ENCODE results near the gene CCDC149. TPM values are rescaled to one million over a fixed set of nuclear protein-coding genes. Genes with fewer than 3 reads are reported as not detected.

CCDC149 gene
- total RNA-seq, 1 experiment from 2014 or later, result 3.6 TPM

GRCh38 chr4:24783506-24783905, 129.3 kb downstream of the CCDC149 start:
- CTCF ChIA-PET, result no interaction called here
- in situ Hi-C loops (cut with HindIII; ENCODE audit: low pct_unique_long_range_greater_than_20kb, low sequenced_read_pairs) (no loop called here), intact Hi-C loops (cut with micrococcal nuclease; ENCODE audit: unreplicated experiment) (no loop called here)
- BruUV-seq (replicated peaks), result no TSS peak
- ATAC-seq, result no peak
- TF ChIP-seq POLR2AphosphoS5 (IDR thresholded peaks at IDR 0.05; ENCODE audit: low read depth, low read length) (no peak), SIN3A (IDR thresholded peaks at IDR 0.05; ENCODE audit: borderline replicate concordance, insufficient read depth, low read depth, low read length) (no peak), TCF7L2 (IDR thresholded peaks at IDR 0.05; ENCODE audit: low read depth, low read length) (no peak)
- TF ChIP-seq, protein P1, sequence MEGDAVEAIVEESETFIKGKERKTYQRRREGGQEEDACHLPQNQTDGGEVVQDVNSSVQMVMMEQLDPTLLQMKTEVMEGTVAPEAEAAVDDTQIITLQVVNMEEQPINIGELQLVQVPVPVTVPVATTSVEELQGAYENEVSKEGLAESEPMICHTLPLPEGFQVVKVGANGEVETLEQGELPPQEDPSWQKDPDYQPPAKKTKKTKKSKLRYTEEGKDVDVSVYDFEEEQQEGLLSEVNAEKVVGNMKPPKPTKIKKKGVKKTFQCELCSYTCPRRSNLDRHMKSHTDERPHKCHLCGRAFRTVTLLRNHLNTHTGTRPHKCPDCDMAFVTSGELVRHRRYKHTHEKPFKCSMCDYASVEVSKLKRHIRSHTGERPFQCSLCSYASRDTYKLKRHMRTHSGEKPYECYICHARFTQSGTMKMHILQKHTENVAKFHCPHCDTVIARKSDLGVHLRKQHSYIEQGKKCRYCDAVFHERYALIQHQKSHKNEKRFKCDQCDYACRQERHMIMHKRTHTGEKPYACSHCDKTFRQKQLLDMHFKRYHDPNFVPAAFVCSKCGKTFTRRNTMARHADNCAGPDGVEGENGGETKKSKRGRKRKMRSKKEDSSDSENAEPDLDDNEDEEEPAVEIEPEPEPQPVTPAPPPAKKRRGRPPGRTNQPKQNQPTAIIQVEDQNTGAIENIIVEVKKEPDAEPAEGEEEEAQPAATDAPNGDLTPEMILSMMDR (IDR thresholded peaks at IDR 0.05), result no peak
- TF ChIP-seq, protein P2, sequence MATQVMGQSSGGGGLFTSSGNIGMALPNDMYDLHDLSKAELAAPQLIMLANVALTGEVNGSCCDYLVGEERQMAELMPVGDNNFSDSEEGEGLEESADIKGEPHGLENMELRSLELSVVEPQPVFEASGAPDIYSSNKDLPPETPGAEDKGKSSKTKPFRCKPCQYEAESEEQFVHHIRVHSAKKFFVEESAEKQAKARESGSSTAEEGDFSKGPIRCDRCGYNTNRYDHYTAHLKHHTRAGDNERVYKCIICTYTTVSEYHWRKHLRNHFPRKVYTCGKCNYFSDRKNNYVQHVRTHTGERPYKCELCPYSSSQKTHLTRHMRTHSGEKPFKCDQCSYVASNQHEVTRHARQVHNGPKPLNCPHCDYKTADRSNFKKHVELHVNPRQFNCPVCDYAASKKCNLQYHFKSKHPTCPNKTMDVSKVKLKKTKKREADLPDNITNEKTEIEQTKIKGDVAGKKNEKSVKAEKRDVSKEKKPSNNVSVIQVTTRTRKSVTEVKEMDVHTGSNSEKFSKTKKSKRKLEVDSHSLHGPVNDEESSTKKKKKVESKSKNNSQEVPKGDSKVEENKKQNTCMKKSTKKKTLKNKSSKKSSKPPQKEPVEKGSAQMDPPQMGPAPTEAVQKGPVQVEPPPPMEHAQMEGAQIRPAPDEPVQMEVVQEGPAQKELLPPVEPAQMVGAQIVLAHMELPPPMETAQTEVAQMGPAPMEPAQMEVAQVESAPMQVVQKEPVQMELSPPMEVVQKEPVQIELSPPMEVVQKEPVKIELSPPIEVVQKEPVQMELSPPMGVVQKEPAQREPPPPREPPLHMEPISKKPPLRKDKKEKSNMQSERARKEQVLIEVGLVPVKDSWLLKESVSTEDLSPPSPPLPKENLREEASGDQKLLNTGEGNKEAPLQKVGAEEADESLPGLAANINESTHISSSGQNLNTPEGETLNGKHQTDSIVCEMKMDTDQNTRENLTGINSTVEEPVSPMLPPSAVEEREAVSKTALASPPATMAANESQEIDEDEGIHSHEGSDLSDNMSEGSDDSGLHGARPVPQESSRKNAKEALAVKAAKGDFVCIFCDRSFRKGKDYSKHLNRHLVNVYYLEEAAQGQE (IDR thresholded peaks at IDR 0.05; ENCODE audit: insufficient read depth in 1 of 2, low read depth in 2 of 2, low read length in 1 of 2), result no peak
- H3K27me3 ChIP-seq (ENCODE audit: control insufficient read depth, insufficient read depth, low read length), result no peaks in the 10 kb centered on the region
- no peak for DNase-seq (ENCODE audit: low read depth, low spot score)
- no peaks in the 10 kb centered on the region for H3K4me1 ChIP-seq (ENCODE audit: control insufficient read depth, insufficient read depth, low read length)
- no peaks in the 10 kb centered on the region for H3K36me3 ChIP-seq (ENCODE audit: control insufficient read depth, insufficient read depth, low read length)
- H3K9me3 ChIP-seq (ENCODE audit: control insufficient read depth, insufficient read depth, low read depth, low read length), result no peaks in the 10 kb centered on the region
- no peak overlapping the region for H3K27ac ChIP-seq (ENCODE audit: low read length)
- H3K4me3 ChIP-seq (ENCODE audit: low read depth in 2 of 2, low read length in 2 of 2), result no peak overlapping the region
- POLR2A ChIA-PET, result no interaction called here

DNA sequence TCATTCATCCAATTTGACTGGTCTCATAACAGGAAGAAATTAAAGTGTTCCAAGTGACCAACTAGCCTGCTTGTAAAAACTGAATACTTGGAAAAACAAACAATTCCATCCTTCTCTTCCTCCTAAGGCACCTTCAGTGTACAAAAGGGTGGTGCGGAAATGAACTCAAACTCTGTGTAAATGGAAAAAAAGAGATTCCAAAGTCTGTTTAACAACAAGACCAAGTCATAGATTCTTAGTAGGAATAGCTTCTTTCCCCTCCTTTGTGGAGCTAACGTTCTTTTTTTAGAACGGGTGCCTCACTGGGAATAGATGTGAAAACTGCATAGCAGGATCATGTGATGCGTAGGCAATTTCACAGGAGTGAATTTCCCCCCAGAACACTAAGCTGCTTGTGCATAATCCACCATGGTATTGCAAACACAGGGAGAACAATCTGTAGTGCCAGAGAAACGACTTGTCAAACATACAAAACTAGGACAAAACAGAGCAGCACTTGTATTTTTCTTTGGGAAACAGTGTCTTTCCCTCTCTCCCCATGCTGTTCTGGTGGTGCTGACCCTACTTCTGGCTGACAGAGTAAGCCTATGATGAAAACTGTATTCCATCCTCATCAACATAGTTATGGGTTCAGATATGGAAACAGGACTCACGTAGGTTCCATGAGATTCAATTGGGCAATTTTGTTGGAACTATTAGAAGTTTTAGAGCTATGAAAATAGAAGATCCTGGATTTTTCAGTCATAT, 130.7 kb downstream of the CCDC149 start:
- no peak; the same call in 1 of the 2 replicates for ATAC-seq
- ChIA-PET CTCF (interaction anchor here (0.6 kb wide), 1 partner anchor 603 kb away, joined by 3 read pairs; no protein-coding TSS in a partner anchor), POLR2A (no interaction called here)
- no peaks in the 10 kb centered on the region for H3K36me3 ChIP-seq (ENCODE audit: control insufficient read depth, insufficient read depth, low read length)
- H3K9me3 ChIP-seq (ENCODE audit: control insufficient read depth, insufficient read depth, low read depth, low read length), result no peaks in the 10 kb centered on the region
- BruUV-seq (replicated peaks), result no TSS peak
- TF ChIP-seq, protein P2 (IDR thresholded peaks at IDR 0.05; ENCODE audit: insufficient read depth in 1 of 2, low read depth in 2 of 2, low read length in 1 of 2), result no peak
- no peak for TF ChIP-seq SIN3A (IDR thresholded peaks at IDR 0.05; ENCODE audit: borderline replicate concordance, insufficient read depth, low read depth, low read length)
- TF ChIP-seq POLR2AphosphoS5 (IDR thresholded peaks at IDR 0.05; ENCODE audit: low read depth, low read length), result no peak
- TF ChIP-seq, protein P1 (IDR thresholded peaks at IDR 0.05), result no peak
- TF ChIP-seq TCF7L2 (IDR thresholded peaks at IDR 0.05; ENCODE audit: low read depth, low read length), result no peak
- in situ Hi-C loops (cut with HindIII; ENCODE audit: low pct_unique_long_range_greater_than_20kb, low sequenced_read_pairs), result no loop called here
- intact Hi-C loops (cut with micrococcal nuclease; ENCODE audit: unreplicated experiment), result no loop called here
- H3K27me3 ChIP-seq (ENCODE audit: control insufficient read depth, insufficient read depth, low read length), result no peaks in the 10 kb centered on the region
- H3K4me3 ChIP-seq (ENCODE audit: low read depth in 2 of 2, low read length in 2 of 2), result no peak overlapping the region
- DNase-seq (ENCODE audit: low read depth, low spot score), result no peak
- H3K27ac ChIP-seq (ENCODE audit: low read length), result no peak overlapping the region
- no peaks in the 10 kb centered on the region for H3K4me1 ChIP-seq (ENCODE audit: control insufficient read depth, insufficient read depth, low read length)

All from Panc1 (cell line).